ENCODE data around the gene TES.

- no peak for TF ChIP-seq TAF1 (IDR thresholded peaks at IDR 0.05; ENCODE audit: borderline replicate concordance, insufficient read depth, low read length)
- TF ChIP-seq, protein P1, sequence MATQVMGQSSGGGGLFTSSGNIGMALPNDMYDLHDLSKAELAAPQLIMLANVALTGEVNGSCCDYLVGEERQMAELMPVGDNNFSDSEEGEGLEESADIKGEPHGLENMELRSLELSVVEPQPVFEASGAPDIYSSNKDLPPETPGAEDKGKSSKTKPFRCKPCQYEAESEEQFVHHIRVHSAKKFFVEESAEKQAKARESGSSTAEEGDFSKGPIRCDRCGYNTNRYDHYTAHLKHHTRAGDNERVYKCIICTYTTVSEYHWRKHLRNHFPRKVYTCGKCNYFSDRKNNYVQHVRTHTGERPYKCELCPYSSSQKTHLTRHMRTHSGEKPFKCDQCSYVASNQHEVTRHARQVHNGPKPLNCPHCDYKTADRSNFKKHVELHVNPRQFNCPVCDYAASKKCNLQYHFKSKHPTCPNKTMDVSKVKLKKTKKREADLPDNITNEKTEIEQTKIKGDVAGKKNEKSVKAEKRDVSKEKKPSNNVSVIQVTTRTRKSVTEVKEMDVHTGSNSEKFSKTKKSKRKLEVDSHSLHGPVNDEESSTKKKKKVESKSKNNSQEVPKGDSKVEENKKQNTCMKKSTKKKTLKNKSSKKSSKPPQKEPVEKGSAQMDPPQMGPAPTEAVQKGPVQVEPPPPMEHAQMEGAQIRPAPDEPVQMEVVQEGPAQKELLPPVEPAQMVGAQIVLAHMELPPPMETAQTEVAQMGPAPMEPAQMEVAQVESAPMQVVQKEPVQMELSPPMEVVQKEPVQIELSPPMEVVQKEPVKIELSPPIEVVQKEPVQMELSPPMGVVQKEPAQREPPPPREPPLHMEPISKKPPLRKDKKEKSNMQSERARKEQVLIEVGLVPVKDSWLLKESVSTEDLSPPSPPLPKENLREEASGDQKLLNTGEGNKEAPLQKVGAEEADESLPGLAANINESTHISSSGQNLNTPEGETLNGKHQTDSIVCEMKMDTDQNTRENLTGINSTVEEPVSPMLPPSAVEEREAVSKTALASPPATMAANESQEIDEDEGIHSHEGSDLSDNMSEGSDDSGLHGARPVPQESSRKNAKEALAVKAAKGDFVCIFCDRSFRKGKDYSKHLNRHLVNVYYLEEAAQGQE (IDR thresholded peaks at IDR 0.05; ENCODE audit: insufficient read depth in 1 of 2, low read depth in 2 of 2, low read length in 2 of 2): no peak
These were observed 40.2 kb upstream of the TES start for GRCh38 chr7:116170180-116170579.
